SK-N-SH treated with all-trans-retinoic acid at 6 μM for 48 hours (cell line): ENCODE data around the gene SOX12.

Experiments
- OSR1 ChIP-seq: fragments of 250-450 bp; sonication (Bioruptor Pico); IDR thresholded peaks from 2 replicates; pipeline ENCODE4 v1.8.0; 2022; ENCODE audit warnings: moderate library complexity, mild to moderate bottlenecking, inconsistent platforms
- PATZ1 ChIP-seq: fragments of 250-450 bp; sonication (Bioruptor Pico); IDR thresholded peaks from 2 replicates; pipeline ENCODE4 v1.8.0; 2020; ENCODE audit warnings: mild to moderate bottlenecking, moderate library complexity, borderline replicate concordance
- PPARA ChIP-seq: fragments of 250-450 bp; sonication (Bioruptor Pico); IDR thresholded peaks from 2 replicates; pipeline ENCODE4 v1.5.0; 2020; ENCODE audit warnings: mild to moderate bottlenecking, borderline replicate concordance
- ZFP3 ChIP-seq: fragments of 250-450 bp; sonication (Bioruptor Pico); IDR thresholded peaks from 2 replicates; pipeline ENCODE4 v1.5.0; 2020; ENCODE audit warnings: mild to moderate bottlenecking, moderate library complexity
- ZFP30 ChIP-seq: fragments of 450-650 bp; formaldehyde crosslinking; IDR thresholded peaks from 2 replicates; pipeline ENCODE4 v1.5.0; 2022; ENCODE audit warnings: mild to moderate bottlenecking, moderate library complexity
- ZNF565 ChIP-seq: fragments of 450-650 bp; formaldehyde crosslinking; conservative IDR thresholded peaks from 2 replicates; pipeline ENCODE4 v1.5.0; 2020; ENCODE audit warnings: low read depth, mild to moderate bottlenecking, moderate library complexity
- ZNF8 ChIP-seq: fragments of 450-650 bp; formaldehyde crosslinking; IDR thresholded peaks from 2 replicates; pipeline ENCODE4 v1.5.0; 2020; ENCODE audit warnings: mild to moderate bottlenecking, moderate library complexity

GRCh38 chr20:312067-312466 is 13.3 kb upstream of the SOX12 start:
- no peak for TF ChIP-seq ZNF565 (CRISPR knock-in tag)
- no peak for TF ChIP-seq ZFP3 (CRISPR knock-in tag)
- no peak for TF ChIP-seq ZFP30 (CRISPR knock-in tag)
- no peak for TF ChIP-seq ZNF8 (CRISPR knock-in tag)
- TF ChIP-seq PPARA (CRISPR knock-in tag), result no peak
- TF ChIP-seq OSR1 (CRISPR knock-in tag), result no peak
- no peak for TF ChIP-seq PATZ1 (CRISPR knock-in tag)
